SKM-1 treated with dmso at 0.1 percent for 144 hours (cell line): Measurements from ENCODE around the gene GNG7.
"Not testable (repeated sequence)": the region's sequence is repeated elsewhere in the genome, so short reads cannot be mapped to it uniquely, and the experiment has no call there.

Experiments used
- DNase-seq: peaks from one replicate; lab custom pipeline; 2025; ENCODE audit not compliant: unreplicated experiment; lab: John Stamatoyannopoulos, UW

GNG7 gene

GRCh38 chr19:2625434-2625833 lies 77.1 kb downstream of the GNG7 start:
- peak; percentile 53 for DNase-seq

- no peak for DNase-seq
These were observed 77.9 kb downstream of the GNG7 start for GRCh38 chr19:2624537-2625091.

GRCh38 chr19:2623798-2624197 lies 78.7 kb downstream of the GNG7 start:
- no peak for DNase-seq

GRCh38 chr19:2622371-2622961 lies 80.0 kb downstream of the GNG7 start:
- DNase-seq, result not testable (repeated sequence)

- no peak for DNase-seq
These were observed 83.4 kb downstream of the GNG7 start for GRCh38 chr19:2619076-2619475.

- peak; percentile 86 for DNase-seq
These were observed 83.9 kb downstream of the GNG7 start for GRCh38 chr19:2618611-2619010.

- no peak for DNase-seq
These were observed 84.9 kb downstream of the GNG7 start for GRCh38 chr19:2617393-2618165.

GRCh38 chr19:2616741-2617392 lies 85.6 kb downstream of the GNG7 start:
- DNase-seq, result peak; percentile 83

GRCh38 chr19:2615782-2616181 lies 86.7 kb downstream of the GNG7 start:
- no peak for DNase-seq

GRCh38 chr19:2613507-2614295 lies 88.8 kb downstream of the GNG7 start:
- peak; percentile 45 for DNase-seq

- DNase-seq, result no peak
These were observed 89.8 kb downstream of the GNG7 start for GRCh38 chr19:2612619-2613249.

- no peak for DNase-seq
These were observed 90.7 kb downstream of the GNG7 start for GRCh38 chr19:2611483-2612464.

- peak; percentile 52 for DNase-seq
These were observed 91.6 kb downstream of the GNG7 start for GRCh38 chr19:2610637-2611482.

GRCh38 chr19:2609389-2610116 lies 92.9 kb downstream of the GNG7 start:
- DNase-seq, result no peak

GRCh38 chr19:2609034-2609388 lies 93.5 kb downstream of the GNG7 start:
- DNase-seq, result not testable (repeated sequence)

GRCh38 chr19:2608602-2608922 lies 93.9 kb downstream of the GNG7 start:
- no peak for DNase-seq

- no peak for DNase-seq
These were observed 94.5 kb downstream of the GNG7 start for GRCh38 chr19:2607712-2608601.
